GM06990 (cell line): Measurements from ENCODE around the gene DCAF5.

Experiments
- DNase-seq: peaks from one replicate; pipeline ENCODE4 v3.0.0-alpha.2; 2011; ENCODE audit not compliant: insufficient read length; ENCODE audit errors: extremely low read depth
- H3K27me3 ChIP-seq: replicated peaks from 2 replicates; pipeline ENCODE4 v1.6.0; 2011; ENCODE audit warnings: low read length; ENCODE audit not compliant: control insufficient read depth, insufficient read depth
- H3K36me3 ChIP-seq: 2 replicates; pipeline ENCODE4 v1.5.1; 2011; ENCODE audit warnings: low read length; ENCODE audit not compliant: control insufficient read depth, insufficient read depth
- H3K4me3 ChIP-seq: replicated peaks from 2 replicates; pipeline ENCODE4 v1.5.1; 2011; ENCODE audit warnings: low read depth, mild to moderate bottlenecking, control low read depth, low read length
- CTCF ChIP-seq: IDR thresholded peaks from 2 replicates; pipeline ENCODE4 v1.5.1; 2011; ENCODE audit warnings: low read length, control low read depth, mild to moderate bottlenecking, inconsistent platforms; ENCODE audit not compliant: insufficient read depth, poor library complexity, severe bottlenecking

Gene DCAF5

GRCh38 chr14:69040353-69040752 is 112.6 kb downstream of the DCAF5 start:
- no peaks in the 10 kb centered on the region for H3K36me3 ChIP-seq
- H3K27me3 ChIP-seq: no peaks in the 10 kb centered on the region; the same call in 1 of the 2 replicates
- TF ChIP-seq CTCF: no peak
- DNase-seq: no peak
- no peak overlapping the region for H3K4me3 ChIP-seq

GRCh38 chr14:69039288-69039628 is 113.7 kb downstream of the DCAF5 start:
- Histone ChIP-seq H3K27me3 (no peaks in the 10 kb centered on the region; the same call in 1 of the 2 replicates), H3K4me3 (no peak overlapping the region), H3K36me3 (no peaks in the 10 kb centered on the region)
- no peak for TF ChIP-seq CTCF
- no peak for DNase-seq

GRCh38 chr14:69038455-69039287 is 114.2 kb downstream of the DCAF5 start:
- no peak for TF ChIP-seq CTCF
- Histone ChIP-seq H3K4me3 (no peak overlapping the region), H3K36me3 (no peaks in the 10 kb centered on the region), H3K27me3 (no peaks in the 10 kb centered on the region; the same call in 1 of the 2 replicates)
- no peak for DNase-seq

GRCh38 chr14:69037790-69038454 is 115.0 kb downstream of the DCAF5 start:
- H3K4me3 ChIP-seq: no peak overlapping the region
- no peak for DNase-seq
- H3K27me3 ChIP-seq: no peaks in the 10 kb centered on the region; the same call in 1 of the 2 replicates
- no peak for TF ChIP-seq CTCF
- H3K36me3 ChIP-seq: no peaks in the 10 kb centered on the region

- DNase-seq: no peak
- Histone ChIP-seq H3K4me3 (no peak overlapping the region), H3K36me3 (no peaks in the 10 kb centered on the region), H3K27me3 (no peaks in the 10 kb centered on the region; the same call in 1 of the 2 replicates)
- TF ChIP-seq CTCF: no peak
These were observed 116.0 kb downstream of the DCAF5 start for GRCh38 chr14:69036757-69037506.
